K562 (cell line): ENCODE measurements around the gene COX19. TPM values are rescaled to one million over a fixed set of nuclear protein-coding genes. Genes with fewer than 3 reads are reported as not detected.

Experiments used
- CHCHD3 ChIP-seq: fragments of 250-450 bp; sonication (Bioruptor Pico); IDR thresholded peaks from 2 replicates; pipeline ENCODE4 v2.1.2; 2022; ENCODE audit warnings: mild to moderate bottlenecking
- CREM ChIP-seq: IDR thresholded peaks from 2 replicates; pipeline ENCODE4 v1.6.1; 2014; ENCODE audit warnings: antibody characterized with exemption, low read depth
- ETS2 ChIP-seq: IDR thresholded peaks from 2 replicates; pipeline ENCODE4 v1.6.1; 2016; ENCODE audit warnings: borderline replicate concordance, missing genetic modification characterization, mild to moderate bottlenecking, moderate library complexity, missing compliant biosample characterization; ENCODE audit not compliant: poor library complexity, severe bottlenecking
- FOXA1 ChIP-seq: fragments of 450-650 bp; IDR thresholded peaks from 2 replicates; pipeline ENCODE4 v1.6.1; 2016; ENCODE audit warnings: mild to moderate bottlenecking, borderline replicate concordance
- FOXA3 ChIP-seq, 2 experiments: fragments of 450-650 bp in 1 of 2; sonication (generic) in 1 of 2; formaldehyde crosslinking; IDR thresholded peaks in 1 of 2; conservative IDR thresholded peaks in 1 of 2; 2 replicates each; pipeline versions ENCODE4 v1.4.0 to v1.8.0; 2020 to 2022; ENCODE audit warnings: mild to moderate bottlenecking in 2 of 2, missing genetic modification reagents in 1 of 2
- KDM4B ChIP-seq, 2 experiments: fragments of 450-650 bp in 1 of 2; sonication (generic) in 1 of 2; IDR thresholded peaks; 2 replicates each; pipeline ENCODE4 v1.6.1; 2016 to 2017; ENCODE audit warnings: borderline replicate concordance in 2 of 2, antibody characterized with exemption in 1 of 2, low read depth in 1 of 2, mild to moderate bottlenecking in 1 of 2
- NFYB ChIP-seq: IDR thresholded peaks from 2 replicates; pipeline ENCODE4 v1.6.1; 2011; ENCODE audit warnings: mild to moderate bottlenecking, moderate library complexity; ENCODE audit not compliant: insufficient read length; ENCODE audit errors: extremely low read depth
- RBM15 ChIP-seq: fragments of 200-400 bp; formaldehyde crosslinking; IDR thresholded peaks from 2 replicates; pipeline ENCODE4 v1.6.1; 2018; ENCODE audit warnings: mild to moderate bottlenecking, low read length, moderate library complexity; ENCODE audit not compliant: insufficient read depth
- SP1 ChIP-seq: sonication (generic); formaldehyde crosslinking; IDR thresholded peaks from 2 replicates; pipeline ENCODE4 v1.8.1; 2022; ENCODE audit warnings: mild to moderate bottlenecking, missing genetic modification reagents
- TCF7 ChIP-seq: sonication (generic); IDR thresholded peaks from 2 replicates; pipeline ENCODE4 v1.6.1; 2016; ENCODE audit warnings: antibody characterized with exemption, borderline replicate concordance
- ZBED1 ChIP-seq: IDR thresholded peaks from 2 replicates; pipeline ENCODE4 v1.6.1; 2014
- ZC3H11A ChIP-seq: IDR thresholded peaks from 2 replicates; pipeline ENCODE4 v1.6.1; 2012; ENCODE audit warnings: low read depth, low read length, improper control_type of control experiment
- ZNF121 ChIP-seq: sonication (generic); formaldehyde crosslinking; conservative IDR thresholded peaks from 2 replicates; pipeline ENCODE4 v1.8.0; 2022; ENCODE audit warnings: missing genetic modification reagents
- polyA plus RNA-seq, 8 experiments: library from polyadenylated mRNA; depleted of rRNA in 4 of 8; stranded (reverse) in 5 of 8; unstranded in 3 of 8; fragments of >200 nt; fragmentation: Nextera tagmentation in 2 of 8; fragmentation: Illumina TruSeq in 1 of 8; extraction: Ambion mirVana in 2 of 8; extraction: Trizol in 1 of 8; gene quantifications; 2 replicates each; pipeline versions ENCODE4 v1.2.1 to v1.2.3, GENCODE V29; 2011 to 2014; ENCODE audit warnings: inconsistent platforms in 1 of 8, missing spikeins in 1 of 8
- total RNA-seq, 7 experiments: library from RNA; depleted of rRNA in 6 of 7; stranded (reverse); fragments of >200 nt in 6 of 7; fragmentation: Illumina TruSeq in 2 of 7; extraction: Trizol in 2 of 7; gene quantifications; 2 replicates each; pipeline versions ENCODE4 v1.2.1 to v1.2.3, GENCODE V29; 2011 to 2021; ENCODE audit warnings: low replicate concordance in 1 of 7
- TF ChIP-seq, protein P1 (sequence below): sonication (generic); formaldehyde crosslinking; IDR thresholded peaks from 2 replicates; pipeline ENCODE4 v1.8.0; 2022; ENCODE audit warnings: mild to moderate bottlenecking, missing genetic modification reagents
- TF ChIP-seq, protein P2 (sequence below): fragments of 250-450 bp; sonication (Bioruptor Pico); IDR thresholded peaks from 2 replicates; pipeline ENCODE4 v1.5.0; 2020; ENCODE audit warnings: mild to moderate bottlenecking, borderline replicate concordance
- TF ChIP-seq, protein P3 (sequence below): sonication (generic); formaldehyde crosslinking; IDR thresholded peaks from 2 replicates; pipeline ENCODE4 v1.9.0; 2022; ENCODE audit warnings: mild to moderate bottlenecking, missing genetic modification reagents
- TF ChIP-seq, protein P4 (sequence below): sonication (generic); formaldehyde crosslinking; IDR thresholded peaks from 2 replicates; pipeline ENCODE4 v1.8.1; 2023; ENCODE audit warnings: mild to moderate bottlenecking, missing genetic modification reagents
- TF ChIP-seq, protein P5 (sequence below): fragments of 450-650 bp; IDR thresholded peaks from 2 replicates; pipeline ENCODE4 v1.6.1; 2016; ENCODE audit warnings: missing biosample characterization, missing genetic modification characterization

The COX19 gene
- total and polyA plus RNA-seq, 9 of the 15 experiments (the other 6 are each of a cell fraction or from before 2014, with no cell fraction given), result 5.2 to 10.5 (median 7.9) TPM

DNA sequence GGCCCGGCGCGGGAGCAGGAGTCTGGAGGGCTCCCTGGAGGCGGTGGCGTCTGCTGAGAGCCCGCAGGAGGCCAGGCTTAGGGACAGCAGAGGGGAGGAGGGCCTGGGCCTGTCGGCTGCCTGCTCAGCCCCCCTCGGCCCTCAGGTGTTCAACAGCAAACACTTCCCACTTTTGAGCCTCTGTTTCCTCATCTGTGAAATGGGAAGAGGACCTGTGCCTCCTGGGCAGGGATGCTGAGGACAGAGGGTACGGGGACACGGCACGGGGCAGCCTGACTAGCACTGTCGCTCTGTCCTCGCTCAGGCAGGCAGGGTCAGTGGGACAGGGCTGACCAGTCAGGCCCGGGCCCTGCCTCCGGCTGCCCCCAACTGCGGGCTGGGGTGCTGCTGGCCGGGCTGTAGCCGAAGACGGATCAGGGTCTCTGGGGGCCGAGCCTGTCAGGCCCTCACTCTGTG is 8.3 kb upstream of the COX19 start (continued):
- TF ChIP-seq, protein P1, sequence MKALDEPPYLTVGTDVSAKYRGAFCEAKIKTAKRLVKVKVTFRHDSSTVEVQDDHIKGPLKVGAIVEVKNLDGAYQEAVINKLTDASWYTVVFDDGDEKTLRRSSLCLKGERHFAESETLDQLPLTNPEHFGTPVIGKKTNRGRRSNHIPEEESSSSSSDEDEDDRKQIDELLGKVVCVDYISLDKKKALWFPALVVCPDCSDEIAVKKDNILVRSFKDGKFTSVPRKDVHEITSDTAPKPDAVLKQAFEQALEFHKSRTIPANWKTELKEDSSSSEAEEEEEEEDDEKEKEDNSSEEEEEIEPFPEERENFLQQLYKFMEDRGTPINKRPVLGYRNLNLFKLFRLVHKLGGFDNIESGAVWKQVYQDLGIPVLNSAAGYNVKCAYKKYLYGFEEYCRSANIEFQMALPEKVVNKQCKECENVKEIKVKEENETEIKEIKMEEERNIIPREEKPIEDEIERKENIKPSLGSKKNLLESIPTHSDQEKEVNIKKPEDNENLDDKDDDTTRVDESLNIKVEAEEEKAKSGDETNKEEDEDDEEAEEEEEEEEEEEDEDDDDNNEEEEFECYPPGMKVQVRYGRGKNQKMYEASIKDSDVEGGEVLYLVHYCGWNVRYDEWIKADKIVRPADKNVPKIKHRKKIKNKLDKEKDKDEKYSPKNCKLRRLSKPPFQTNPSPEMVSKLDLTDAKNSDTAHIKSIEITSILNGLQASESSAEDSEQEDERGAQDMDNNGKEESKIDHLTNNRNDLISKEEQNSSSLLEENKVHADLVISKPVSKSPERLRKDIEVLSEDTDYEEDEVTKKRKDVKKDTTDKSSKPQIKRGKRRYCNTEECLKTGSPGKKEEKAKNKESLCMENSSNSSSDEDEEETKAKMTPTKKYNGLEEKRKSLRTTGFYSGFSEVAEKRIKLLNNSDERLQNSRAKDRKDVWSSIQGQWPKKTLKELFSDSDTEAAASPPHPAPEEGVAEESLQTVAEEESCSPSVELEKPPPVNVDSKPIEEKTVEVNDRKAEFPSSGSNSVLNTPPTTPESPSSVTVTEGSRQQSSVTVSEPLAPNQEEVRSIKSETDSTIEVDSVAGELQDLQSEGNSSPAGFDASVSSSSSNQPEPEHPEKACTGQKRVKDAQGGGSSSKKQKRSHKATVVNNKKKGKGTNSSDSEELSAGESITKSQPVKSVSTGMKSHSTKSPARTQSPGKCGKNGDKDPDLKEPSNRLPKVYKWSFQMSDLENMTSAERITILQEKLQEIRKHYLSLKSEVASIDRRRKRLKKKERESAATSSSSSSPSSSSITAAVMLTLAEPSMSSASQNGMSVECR (CRISPR knock-in tag), result peak; percentile 38; the same call in 1 of the 2 replicates
- TF ChIP-seq ZC3H11A (no peak), RBM15 (no peak), SP1 (CRISPR knock-in tag) (no peak), ETS2 (tag) (no peak), FOXA1 (no peak), NFYB (no peak), CHCHD3 (CRISPR knock-in tag) (no peak), ZBED1 (no peak), TCF7 (no peak), KDM4B (IDR thresholded peaks at IDR 0.05; ENCODE audit: borderline replicate concordance in 2 of 2, low read depth in 1 of 2) (no peak), FOXA3 (CRISPR knock-in tag; conservative IDR thresholded peaks at IDR 0.05 in 1 of 2, IDR thresholded peaks at IDR 0.05 in 1 of 2) (no peak), ZNF121 (CRISPR knock-in tag) (0 out of 2 replicates have a peak, but pooled peaks have one; percentile 5), CREM (no peak)
- TF ChIP-seq, protein P2, sequence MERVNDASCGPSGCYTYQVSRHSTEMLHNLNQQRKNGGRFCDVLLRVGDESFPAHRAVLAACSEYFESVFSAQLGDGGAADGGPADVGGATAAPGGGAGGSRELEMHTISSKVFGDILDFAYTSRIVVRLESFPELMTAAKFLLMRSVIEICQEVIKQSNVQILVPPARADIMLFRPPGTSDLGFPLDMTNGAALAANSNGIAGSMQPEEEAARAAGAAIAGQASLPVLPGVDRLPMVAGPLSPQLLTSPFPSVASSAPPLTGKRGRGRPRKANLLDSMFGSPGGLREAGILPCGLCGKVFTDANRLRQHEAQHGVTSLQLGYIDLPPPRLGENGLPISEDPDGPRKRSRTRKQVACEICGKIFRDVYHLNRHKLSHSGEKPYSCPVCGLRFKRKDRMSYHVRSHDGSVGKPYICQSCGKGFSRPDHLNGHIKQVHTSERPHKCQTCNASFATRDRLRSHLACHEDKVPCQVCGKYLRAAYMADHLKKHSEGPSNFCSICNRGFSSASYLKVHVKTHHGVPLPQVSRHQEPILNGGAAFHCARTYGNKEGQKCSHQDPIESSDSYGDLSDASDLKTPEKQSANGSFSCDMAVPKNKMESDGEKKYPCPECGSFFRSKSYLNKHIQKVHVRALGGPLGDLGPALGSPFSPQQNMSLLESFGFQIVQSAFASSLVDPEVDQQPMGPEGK (CRISPR knock-in tag), result no peak
- TF ChIP-seq, protein P3, sequence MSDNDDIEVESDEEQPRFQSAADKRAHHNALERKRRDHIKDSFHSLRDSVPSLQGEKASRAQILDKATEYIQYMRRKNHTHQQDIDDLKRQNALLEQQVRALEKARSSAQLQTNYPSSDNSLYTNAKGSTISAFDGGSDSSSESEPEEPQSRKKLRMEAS, result peak; percentile 6; the same call in 1 of the 2 replicates
- TF ChIP-seq, protein P4, sequence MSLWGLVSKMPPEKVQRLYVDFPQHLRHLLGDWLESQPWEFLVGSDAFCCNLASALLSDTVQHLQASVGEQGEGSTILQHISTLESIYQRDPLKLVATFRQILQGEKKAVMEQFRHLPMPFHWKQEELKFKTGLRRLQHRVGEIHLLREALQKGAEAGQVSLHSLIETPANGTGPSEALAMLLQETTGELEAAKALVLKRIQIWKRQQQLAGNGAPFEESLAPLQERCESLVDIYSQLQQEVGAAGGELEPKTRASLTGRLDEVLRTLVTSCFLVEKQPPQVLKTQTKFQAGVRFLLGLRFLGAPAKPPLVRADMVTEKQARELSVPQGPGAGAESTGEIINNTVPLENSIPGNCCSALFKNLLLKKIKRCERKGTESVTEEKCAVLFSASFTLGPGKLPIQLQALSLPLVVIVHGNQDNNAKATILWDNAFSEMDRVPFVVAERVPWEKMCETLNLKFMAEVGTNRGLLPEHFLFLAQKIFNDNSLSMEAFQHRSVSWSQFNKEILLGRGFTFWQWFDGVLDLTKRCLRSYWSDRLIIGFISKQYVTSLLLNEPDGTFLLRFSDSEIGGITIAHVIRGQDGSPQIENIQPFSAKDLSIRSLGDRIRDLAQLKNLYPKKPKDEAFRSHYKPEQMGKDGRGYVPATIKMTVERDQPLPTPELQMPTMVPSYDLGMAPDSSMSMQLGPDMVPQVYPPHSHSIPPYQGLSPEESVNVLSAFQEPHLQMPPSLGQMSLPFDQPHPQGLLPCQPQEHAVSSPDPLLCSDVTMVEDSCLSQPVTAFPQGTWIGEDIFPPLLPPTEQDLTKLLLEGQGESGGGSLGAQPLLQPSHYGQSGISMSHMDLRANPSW (CRISPR knock-in tag), result no peak
- TF ChIP-seq, protein P5, sequence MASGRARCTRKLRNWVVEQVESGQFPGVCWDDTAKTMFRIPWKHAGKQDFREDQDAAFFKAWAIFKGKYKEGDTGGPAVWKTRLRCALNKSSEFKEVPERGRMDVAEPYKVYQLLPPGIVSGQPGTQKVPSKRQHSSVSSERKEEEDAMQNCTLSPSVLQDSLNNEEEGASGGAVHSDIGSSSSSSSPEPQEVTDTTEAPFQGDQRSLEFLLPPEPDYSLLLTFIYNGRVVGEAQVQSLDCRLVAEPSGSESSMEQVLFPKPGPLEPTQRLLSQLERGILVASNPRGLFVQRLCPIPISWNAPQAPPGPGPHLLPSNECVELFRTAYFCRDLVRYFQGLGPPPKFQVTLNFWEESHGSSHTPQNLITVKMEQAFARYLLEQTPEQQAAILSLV, result no peak
